HUES48 (cell line): ENCODE data around the gene ERC1.
"Not testable (repeated sequence)": the region's sequence is repeated elsewhere in the genome, so short reads cannot be mapped to it uniquely, and the experiment has no call there.

ENCODE experiments used
- H3K27ac ChIP-seq: one replicate; pipeline ENCODE4 v1.7.0; 2013; ENCODE audit warnings: low read depth, low read length, inconsistent platforms
- H3K27me3 ChIP-seq: 2 replicates; pipeline ENCODE4 v1.6.1; 2013; ENCODE audit warnings: mild to moderate bottlenecking, low read length; ENCODE audit not compliant: control insufficient read depth, insufficient read depth
- H3K36me3 ChIP-seq: 2 replicates; pipeline ENCODE4 v1.6.1; 2013; ENCODE audit warnings: low read length; ENCODE audit not compliant: control insufficient read depth, insufficient read depth
- H3K4me1 ChIP-seq: 2 replicates; pipeline ENCODE4 v1.6.1; 2013; ENCODE audit warnings: mild to moderate bottlenecking, low read length; ENCODE audit not compliant: control insufficient read depth, insufficient read depth
- H3K4me3 ChIP-seq: 2 replicates; pipeline ENCODE4 v1.5.1; 2013; ENCODE audit warnings: mild to moderate bottlenecking, low read depth, low read length
- H3K9ac ChIP-seq: 2 replicates; pipeline ENCODE4 v1.6.1; 2013; ENCODE audit warnings: mild to moderate bottlenecking, low read depth, low read length, moderate library complexity
- H3K9me3 ChIP-seq: 2 replicates; pipeline ENCODE4 v1.6.1; 2013; ENCODE audit warnings: low read length; ENCODE audit not compliant: control insufficient read depth, insufficient read depth

ERC1 gene

GRCh38 chr12:1351926-1352325 lies 360.9 kb downstream of the ERC1 start:
- Histone ChIP-seq H3K9ac (no peak overlapping the region), H3K4me3 (no peak overlapping the region), H3K36me3 (no peaks in the 10 kb centered on the region), H3K9me3 (no peaks in the 10 kb centered on the region), H3K27me3 (no peaks in the 10 kb centered on the region), H3K27ac (no peak overlapping the region), H3K4me1 (peaks cover 5% of the 10 kb centered on the region; the same call in 1 of the 2 replicates)

- H3K4me3 ChIP-seq = no peak overlapping the region
- no peak overlapping the region for H3K27ac ChIP-seq
- peaks cover 5% of the 10 kb centered on the region; the same call in 1 of the 2 replicates for H3K4me1 ChIP-seq
- H3K9me3 ChIP-seq = no peaks in the 10 kb centered on the region
- no peaks in the 10 kb centered on the region for H3K36me3 ChIP-seq
- no peak overlapping the region for H3K9ac ChIP-seq
- no peaks in the 10 kb centered on the region for H3K27me3 ChIP-seq
Observed at GRCh38 chr12:1353451-1353850, 362.4 kb downstream of the ERC1 start.

- Histone ChIP-seq H3K36me3 (no peaks in the 10 kb centered on the region), H3K27ac (peak overlapping the region; percentile 6), H3K9ac (no peak overlapping the region), H3K9me3 (no peaks in the 10 kb centered on the region), H3K4me1 (peaks cover 5% of the 10 kb centered on the region; the same call in 1 of the 2 replicates), H3K27me3 (no peaks in the 10 kb centered on the region), H3K4me3 (no peak overlapping the region)
Observed at GRCh38 chr12:1355396-1355795, 364.4 kb downstream of the ERC1 start.

- H3K9ac ChIP-seq, H3K27me3 ChIP-seq, H3K9me3 ChIP-seq, H3K4me1 ChIP-seq, H3K4me3 ChIP-seq, H3K36me3 ChIP-seq: not testable (repeated sequence)
- H3K27ac ChIP-seq = peak overlapping the region; percentile 6
Observed at GRCh38 chr12:1355871-1356270, 364.8 kb downstream of the ERC1 start.

GRCh38 chr12:1356285-1356684 lies 365.3 kb downstream of the ERC1 start:
- Histone ChIP-seq H3K4me1 (peaks cover 5% of the 10 kb centered on the region; the same call in 1 of the 2 replicates), H3K27ac (no peak overlapping the region), H3K9me3 (no peaks in the 10 kb centered on the region), H3K4me3 (no peak overlapping the region), H3K9ac (no peak overlapping the region), H3K36me3 (no peaks in the 10 kb centered on the region), H3K27me3 (no peaks in the 10 kb centered on the region)

GRCh38 chr12:1357171-1357570 lies 366.1 kb downstream of the ERC1 start:
- H3K36me3 ChIP-seq = no peaks in the 10 kb centered on the region
- no peaks in the 10 kb centered on the region for H3K9me3 ChIP-seq
- H3K27me3 ChIP-seq = no peaks in the 10 kb centered on the region
- no peak overlapping the region for H3K27ac ChIP-seq
- H3K4me1 ChIP-seq = peaks cover 5% of the 10 kb centered on the region; the same call in 1 of the 2 replicates
- no peak overlapping the region for H3K9ac ChIP-seq
- no peak overlapping the region for H3K4me3 ChIP-seq

- Histone ChIP-seq H3K4me1 (peaks cover 5% of the 10 kb centered on the region; the same call in 1 of the 2 replicates), H3K36me3 (no peaks in the 10 kb centered on the region), H3K9me3 (no peaks in the 10 kb centered on the region), H3K27me3 (no peaks in the 10 kb centered on the region), H3K27ac (no peak overlapping the region), H3K4me3 (no peak overlapping the region), H3K9ac (no peak overlapping the region)
Observed at GRCh38 chr12:1357711-1358110, 366.7 kb downstream of the ERC1 start.

DNA sequence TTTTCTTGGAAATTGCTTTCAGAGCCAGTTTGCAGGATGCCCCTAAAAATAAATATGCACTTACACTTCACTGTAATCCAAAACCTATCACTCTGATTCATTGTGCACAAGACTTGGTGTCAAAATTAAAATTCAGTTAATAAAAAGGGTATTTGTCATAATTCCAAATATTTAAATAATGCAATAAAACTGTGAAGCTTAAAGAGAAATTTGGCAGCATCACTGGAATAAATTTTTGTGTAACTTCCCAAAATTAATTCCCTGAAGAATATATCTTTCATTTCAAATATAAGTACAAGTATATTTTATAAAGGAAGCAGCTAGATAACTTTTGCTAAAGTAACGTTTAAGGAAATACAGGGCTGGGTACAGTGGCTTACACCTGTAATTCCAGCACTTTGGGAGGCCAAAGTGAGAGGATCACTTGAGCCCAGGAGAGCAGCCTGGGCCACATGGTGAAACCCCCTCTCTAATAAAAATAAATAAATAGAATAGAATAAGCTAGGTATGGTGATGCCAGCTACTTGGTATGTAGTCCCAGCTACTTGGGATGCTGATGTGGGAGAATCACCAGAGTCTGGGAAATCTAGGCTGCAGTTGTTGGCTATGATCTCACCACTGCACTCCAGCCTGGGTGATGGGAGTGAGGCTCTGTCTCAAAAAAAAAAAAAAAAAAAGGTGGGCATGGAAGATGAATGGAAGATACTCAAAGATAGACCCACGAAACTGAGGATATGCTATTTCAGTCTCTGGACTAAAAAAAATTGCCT lies 369.6 kb downstream of the ERC1 start:
- no peaks in the 10 kb centered on the region for H3K9me3 ChIP-seq
- H3K27me3 ChIP-seq = no peaks in the 10 kb centered on the region
- no peaks in the 10 kb centered on the region for H3K36me3 ChIP-seq
- H3K4me1 ChIP-seq = peaks cover 1% of the 10 kb centered on the region; the same call in 1 of the 2 replicates
- H3K9ac ChIP-seq = no peak overlapping the region
- no peak overlapping the region for H3K4me3 ChIP-seq
- no peak overlapping the region for H3K27ac ChIP-seq

- H3K27ac ChIP-seq = no peak overlapping the region
- no peaks in the 10 kb centered on the region for H3K27me3 ChIP-seq
- H3K36me3 ChIP-seq = no peaks in the 10 kb centered on the region
- H3K9me3 ChIP-seq = no peaks in the 10 kb centered on the region
- H3K4me3 ChIP-seq = no peak overlapping the region
- peaks cover 3% of the 10 kb centered on the region for H3K4me1 ChIP-seq
- H3K9ac ChIP-seq = no peak overlapping the region
Observed at GRCh38 chr12:1362143-1362662, 371.2 kb downstream of the ERC1 start.

DNA sequence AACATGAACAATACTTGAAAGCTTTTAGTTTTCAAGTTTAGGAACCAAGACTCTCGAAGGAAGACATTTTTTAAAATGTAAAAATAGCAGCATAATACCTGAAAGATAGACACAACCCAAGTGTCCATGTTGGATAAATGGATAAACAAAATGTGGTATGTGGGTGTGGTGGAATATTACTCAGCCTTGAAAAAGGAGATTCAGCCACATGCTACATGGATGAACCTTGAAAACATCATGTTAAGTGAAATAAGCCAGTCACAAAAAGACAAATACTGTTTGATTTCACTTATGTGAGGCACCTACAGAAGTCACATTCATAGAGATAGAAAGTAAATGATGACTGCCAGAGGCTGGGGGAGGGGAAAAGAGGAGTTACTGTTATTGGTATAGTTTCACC lies 374.7 kb downstream of the ERC1 start:
- Histone ChIP-seq H3K27ac (no peak overlapping the region), H3K36me3 (no peaks in the 10 kb centered on the region), H3K27me3 (no peaks in the 10 kb centered on the region), H3K4me1 (peaks cover 23% of the 10 kb centered on the region), H3K4me3 (no peak overlapping the region), H3K9ac (no peak overlapping the region), H3K9me3 (no peaks in the 10 kb centered on the region)
